ENCODE results near the gene ATP5ME.

ATP5ME gene

DNA sequence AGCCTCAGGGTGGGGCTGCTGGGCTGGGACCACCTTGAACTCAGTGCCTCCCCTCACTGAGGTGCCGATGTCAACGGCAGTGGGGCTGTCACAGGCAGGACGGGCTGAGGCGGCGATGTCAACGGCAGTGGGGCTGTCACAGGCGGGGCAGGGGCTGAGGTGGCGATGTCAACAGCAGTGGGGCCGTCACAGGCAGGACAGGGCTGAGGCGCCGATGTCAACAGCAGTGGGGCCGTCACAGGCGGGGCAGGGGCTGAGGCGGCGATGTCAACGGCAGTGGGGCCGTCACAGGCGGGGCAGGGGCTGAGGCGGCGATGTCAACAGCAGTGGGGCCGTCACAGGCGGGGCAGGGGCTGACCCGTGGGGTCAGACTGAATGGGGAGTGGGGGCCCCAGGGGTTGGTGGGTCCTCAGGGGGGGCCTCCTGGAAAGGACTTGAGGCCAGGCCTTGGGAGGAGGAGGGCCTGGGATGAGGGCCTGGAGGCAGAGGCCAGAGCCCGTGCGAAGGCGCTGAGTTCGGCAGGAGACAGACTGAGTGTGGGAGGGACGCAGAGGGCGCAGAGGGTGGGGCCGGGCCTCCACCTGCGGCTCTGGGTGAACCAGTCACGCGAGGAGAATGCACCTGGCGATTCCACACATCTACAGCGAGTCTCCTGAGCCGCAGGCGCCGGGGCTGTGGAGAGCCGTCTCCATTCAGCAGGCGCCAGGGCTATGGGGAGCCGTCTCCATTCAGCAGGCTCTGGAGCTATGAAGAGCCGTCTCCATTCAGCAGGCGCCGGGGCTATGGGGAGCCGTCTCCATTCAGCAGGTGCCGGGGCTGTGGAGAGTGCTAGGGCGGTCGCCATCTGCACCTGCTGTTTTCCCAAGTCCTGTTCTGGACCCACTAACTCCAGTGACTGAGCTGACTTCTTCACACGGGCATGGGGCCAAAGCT lies 22.9 kb downstream of the ATP5ME start:
- ATAC-seq (ENCODE audit: low read depth) = peak; percentile 43
- Histone ChIP-seq H3K36me3 (ENCODE audit: low read depth) (no peaks in the 10 kb centered on the region), H3K27me3 (ENCODE audit: insufficient read depth, poor library complexity, severe bottlenecking) (peaks cover 7% of the 10 kb centered on the region), H3K4me3 (ENCODE audit: severe bottlenecking) (no peak overlapping the region), H3K27ac (ENCODE audit: poor library complexity, severe bottlenecking) (no peak overlapping the region), H3K9me3 (ENCODE audit: severe bottlenecking) (no peaks in the 10 kb centered on the region), H3K4me1 (ENCODE audit: insufficient read depth, poor library complexity, severe bottlenecking) (no peaks in the 10 kb centered on the region)
- DNase-seq (ENCODE audit: low spot score) = peak; percentile 57
- TF ChIP-seq, protein P1, sequence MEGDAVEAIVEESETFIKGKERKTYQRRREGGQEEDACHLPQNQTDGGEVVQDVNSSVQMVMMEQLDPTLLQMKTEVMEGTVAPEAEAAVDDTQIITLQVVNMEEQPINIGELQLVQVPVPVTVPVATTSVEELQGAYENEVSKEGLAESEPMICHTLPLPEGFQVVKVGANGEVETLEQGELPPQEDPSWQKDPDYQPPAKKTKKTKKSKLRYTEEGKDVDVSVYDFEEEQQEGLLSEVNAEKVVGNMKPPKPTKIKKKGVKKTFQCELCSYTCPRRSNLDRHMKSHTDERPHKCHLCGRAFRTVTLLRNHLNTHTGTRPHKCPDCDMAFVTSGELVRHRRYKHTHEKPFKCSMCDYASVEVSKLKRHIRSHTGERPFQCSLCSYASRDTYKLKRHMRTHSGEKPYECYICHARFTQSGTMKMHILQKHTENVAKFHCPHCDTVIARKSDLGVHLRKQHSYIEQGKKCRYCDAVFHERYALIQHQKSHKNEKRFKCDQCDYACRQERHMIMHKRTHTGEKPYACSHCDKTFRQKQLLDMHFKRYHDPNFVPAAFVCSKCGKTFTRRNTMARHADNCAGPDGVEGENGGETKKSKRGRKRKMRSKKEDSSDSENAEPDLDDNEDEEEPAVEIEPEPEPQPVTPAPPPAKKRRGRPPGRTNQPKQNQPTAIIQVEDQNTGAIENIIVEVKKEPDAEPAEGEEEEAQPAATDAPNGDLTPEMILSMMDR (IDR thresholded peaks at IDR 0.05; ENCODE audit: poor library complexity, severe bottlenecking) = no peak

DNA sequence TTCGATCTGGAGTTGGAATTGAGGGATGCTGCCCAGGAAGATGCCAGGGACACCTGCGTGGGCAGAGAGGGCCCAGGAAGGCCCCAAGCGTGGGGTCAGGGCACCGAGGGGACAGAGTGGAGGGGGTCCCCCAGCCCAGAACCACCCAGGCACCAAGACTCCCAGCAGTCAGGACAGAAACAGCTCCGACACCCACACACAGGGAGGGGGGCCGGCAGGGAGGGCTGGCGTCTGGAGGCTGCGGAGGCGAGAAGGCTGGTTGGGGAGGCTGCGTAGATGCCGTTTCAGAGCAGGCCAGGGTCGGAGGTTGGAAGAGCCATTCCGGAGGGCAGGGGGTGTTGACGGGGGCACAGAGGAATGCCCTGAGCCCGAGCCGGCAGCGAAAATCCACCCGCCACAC lies 23.6 kb downstream of the ATP5ME start:
- TF ChIP-seq, protein P1 (IDR thresholded peaks at IDR 0.05; ENCODE audit: poor library complexity, severe bottlenecking) = no peak
- Histone ChIP-seq H3K4me1 (ENCODE audit: insufficient read depth, poor library complexity, severe bottlenecking) (no peaks in the 10 kb centered on the region), H3K4me3 (ENCODE audit: severe bottlenecking) (no peak overlapping the region), H3K9me3 (ENCODE audit: severe bottlenecking) (no peaks in the 10 kb centered on the region), H3K27me3 (ENCODE audit: insufficient read depth, poor library complexity, severe bottlenecking) (peaks cover 7% of the 10 kb centered on the region), H3K36me3 (ENCODE audit: low read depth) (no peaks in the 10 kb centered on the region), H3K27ac (ENCODE audit: poor library complexity, severe bottlenecking) (no peak overlapping the region)
- peak; percentile 54 for DNase-seq (ENCODE audit: low spot score)
- ATAC-seq (ENCODE audit: low read depth) = no peak

DNA sequence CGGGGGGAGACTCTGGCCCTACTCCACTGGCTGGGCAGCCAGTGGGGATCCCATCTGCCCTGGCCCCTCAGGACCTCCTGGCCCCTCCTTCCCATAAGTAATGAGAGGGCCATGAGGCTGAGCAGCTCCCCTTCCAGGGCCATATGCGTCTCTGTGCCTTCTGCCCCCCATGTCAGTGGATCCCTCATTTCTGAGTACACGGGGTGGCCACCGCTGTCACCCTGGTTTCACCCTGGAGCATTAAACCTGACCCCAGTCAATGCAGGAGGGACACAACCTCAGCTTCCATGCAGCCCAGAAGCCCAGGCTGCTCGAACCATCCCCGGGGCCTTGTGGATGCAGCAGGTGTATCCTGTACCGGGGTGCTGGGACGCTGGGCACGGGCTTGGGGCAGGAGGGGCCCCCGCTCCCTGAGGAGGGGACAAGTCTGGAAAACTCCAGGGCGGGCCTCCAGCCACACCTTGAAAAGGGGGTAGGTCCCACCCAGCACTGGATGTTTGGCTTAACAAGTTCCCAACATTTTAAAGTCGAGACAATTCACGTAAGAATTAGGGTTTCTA lies 24.2 kb downstream of the ATP5ME start:
- ATAC-seq (ENCODE audit: low read depth) = no peak
- Histone ChIP-seq H3K27me3 (ENCODE audit: insufficient read depth, poor library complexity, severe bottlenecking) (peaks cover 7% of the 10 kb centered on the region), H3K4me1 (ENCODE audit: insufficient read depth, poor library complexity, severe bottlenecking) (no peaks in the 10 kb centered on the region), H3K27ac (ENCODE audit: poor library complexity, severe bottlenecking) (no peak overlapping the region), H3K9me3 (ENCODE audit: severe bottlenecking) (no peaks in the 10 kb centered on the region), H3K36me3 (ENCODE audit: low read depth) (no peaks in the 10 kb centered on the region), H3K4me3 (ENCODE audit: severe bottlenecking) (no peak overlapping the region)
- TF ChIP-seq, protein P1 (IDR thresholded peaks at IDR 0.05; ENCODE audit: poor library complexity, severe bottlenecking) = no peak
- DNase-seq (ENCODE audit: low spot score) = peak; percentile 49

DNA sequence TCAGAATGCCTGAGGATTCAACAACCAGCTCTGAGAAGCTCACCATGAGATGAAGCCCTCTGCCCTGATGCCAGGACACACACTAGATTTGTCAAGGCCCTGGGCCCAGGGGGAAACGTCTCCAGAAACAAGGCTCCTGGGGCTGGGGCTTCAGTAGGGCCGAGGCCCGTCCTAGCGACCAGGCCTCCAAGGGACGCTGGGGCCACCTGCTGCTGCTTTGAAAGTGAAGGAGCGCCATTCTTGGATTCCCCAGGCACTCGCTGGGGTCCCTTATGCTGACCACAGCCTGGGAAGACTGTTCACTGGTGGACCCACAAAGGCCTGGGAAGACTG lies 24.8 kb downstream of the ATP5ME start:
- Histone ChIP-seq H3K27ac (ENCODE audit: poor library complexity, severe bottlenecking) (no peak overlapping the region), H3K4me1 (ENCODE audit: insufficient read depth, poor library complexity, severe bottlenecking) (no peaks in the 10 kb centered on the region), H3K27me3 (ENCODE audit: insufficient read depth, poor library complexity, severe bottlenecking) (peaks cover 7% of the 10 kb centered on the region), H3K4me3 (ENCODE audit: severe bottlenecking) (no peak overlapping the region), H3K36me3 (ENCODE audit: low read depth) (no peaks in the 10 kb centered on the region), H3K9me3 (ENCODE audit: severe bottlenecking) (no peaks in the 10 kb centered on the region)
- TF ChIP-seq, protein P1 (IDR thresholded peaks at IDR 0.05; ENCODE audit: poor library complexity, severe bottlenecking) = no peak
- ATAC-seq (ENCODE audit: low read depth) (no peak), DNase-seq (ENCODE audit: low spot score) (no peak)

All from RWPE2 (cell line).